ENCODE results near the gene MAP3K19. TPM values are rescaled to one million over a fixed set of nuclear protein-coding genes. Genes with fewer than 3 reads are reported as not detected.

MAP3K19 gene
- total RNA-seq, 1 experiment from 2014 or later: not detected

DNA sequence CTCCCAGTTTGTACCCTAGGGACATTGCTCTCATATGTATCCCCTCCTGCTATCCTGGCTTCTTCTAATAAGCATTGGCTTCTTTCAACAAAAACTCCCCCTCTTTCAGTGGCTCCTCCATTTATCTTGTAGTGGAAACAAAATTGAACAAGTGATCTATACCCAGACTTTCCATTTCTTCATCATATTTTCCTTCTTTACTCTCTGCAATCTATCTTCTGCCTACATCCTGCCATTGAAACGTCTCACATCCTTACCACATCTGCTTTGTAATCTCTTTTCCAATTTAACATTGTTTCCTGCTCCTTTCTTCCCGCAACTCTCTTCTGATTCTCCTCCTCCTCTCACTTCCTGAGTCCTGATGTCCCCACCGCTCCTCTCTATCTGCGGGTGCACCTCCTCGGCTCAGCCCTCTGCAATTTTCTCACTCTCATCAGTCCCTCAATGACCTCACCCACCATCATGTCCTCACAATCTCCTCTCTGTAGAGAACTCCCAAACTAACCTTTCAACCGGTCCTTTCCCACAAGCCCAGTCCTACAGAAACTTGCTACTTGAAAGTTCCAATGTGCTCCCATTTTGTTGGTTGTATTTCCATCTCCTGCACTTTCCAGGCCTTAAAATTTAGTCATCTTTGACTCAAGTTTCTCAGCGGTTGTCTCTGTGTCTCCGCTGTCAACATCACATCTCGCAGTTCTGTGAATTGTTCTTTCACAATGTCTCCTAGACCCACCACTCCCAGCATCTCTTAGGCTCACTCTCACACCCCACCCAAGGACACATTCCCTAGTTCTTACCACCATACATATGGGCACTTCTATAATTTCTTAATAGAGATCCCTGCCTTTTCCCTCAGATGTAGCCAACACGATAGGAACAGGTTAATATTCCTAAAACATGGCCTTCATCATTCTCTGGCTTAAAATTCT is 24.0 kb downstream of the MAP3K19 start:
- H3K4me1 ChIP-seq (ENCODE audit: control insufficient read depth, insufficient read depth, low read length): no peaks in the 10 kb centered on the region
- ATAC-seq (no peak), DNase-seq (ENCODE audit: low read depth, low spot score) (no peak)
- TF ChIP-seq TCF7L2 (IDR thresholded peaks at IDR 0.05; ENCODE audit: low read depth, low read length) (no peak), POLR2AphosphoS5 (IDR thresholded peaks at IDR 0.05; ENCODE audit: low read depth, low read length) (no peak), SIN3A (IDR thresholded peaks at IDR 0.05; ENCODE audit: borderline replicate concordance, insufficient read depth, low read depth, low read length) (no peak)
- TF ChIP-seq, protein P1, sequence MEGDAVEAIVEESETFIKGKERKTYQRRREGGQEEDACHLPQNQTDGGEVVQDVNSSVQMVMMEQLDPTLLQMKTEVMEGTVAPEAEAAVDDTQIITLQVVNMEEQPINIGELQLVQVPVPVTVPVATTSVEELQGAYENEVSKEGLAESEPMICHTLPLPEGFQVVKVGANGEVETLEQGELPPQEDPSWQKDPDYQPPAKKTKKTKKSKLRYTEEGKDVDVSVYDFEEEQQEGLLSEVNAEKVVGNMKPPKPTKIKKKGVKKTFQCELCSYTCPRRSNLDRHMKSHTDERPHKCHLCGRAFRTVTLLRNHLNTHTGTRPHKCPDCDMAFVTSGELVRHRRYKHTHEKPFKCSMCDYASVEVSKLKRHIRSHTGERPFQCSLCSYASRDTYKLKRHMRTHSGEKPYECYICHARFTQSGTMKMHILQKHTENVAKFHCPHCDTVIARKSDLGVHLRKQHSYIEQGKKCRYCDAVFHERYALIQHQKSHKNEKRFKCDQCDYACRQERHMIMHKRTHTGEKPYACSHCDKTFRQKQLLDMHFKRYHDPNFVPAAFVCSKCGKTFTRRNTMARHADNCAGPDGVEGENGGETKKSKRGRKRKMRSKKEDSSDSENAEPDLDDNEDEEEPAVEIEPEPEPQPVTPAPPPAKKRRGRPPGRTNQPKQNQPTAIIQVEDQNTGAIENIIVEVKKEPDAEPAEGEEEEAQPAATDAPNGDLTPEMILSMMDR (IDR thresholded peaks at IDR 0.05): no peak
- TF ChIP-seq, protein P2, sequence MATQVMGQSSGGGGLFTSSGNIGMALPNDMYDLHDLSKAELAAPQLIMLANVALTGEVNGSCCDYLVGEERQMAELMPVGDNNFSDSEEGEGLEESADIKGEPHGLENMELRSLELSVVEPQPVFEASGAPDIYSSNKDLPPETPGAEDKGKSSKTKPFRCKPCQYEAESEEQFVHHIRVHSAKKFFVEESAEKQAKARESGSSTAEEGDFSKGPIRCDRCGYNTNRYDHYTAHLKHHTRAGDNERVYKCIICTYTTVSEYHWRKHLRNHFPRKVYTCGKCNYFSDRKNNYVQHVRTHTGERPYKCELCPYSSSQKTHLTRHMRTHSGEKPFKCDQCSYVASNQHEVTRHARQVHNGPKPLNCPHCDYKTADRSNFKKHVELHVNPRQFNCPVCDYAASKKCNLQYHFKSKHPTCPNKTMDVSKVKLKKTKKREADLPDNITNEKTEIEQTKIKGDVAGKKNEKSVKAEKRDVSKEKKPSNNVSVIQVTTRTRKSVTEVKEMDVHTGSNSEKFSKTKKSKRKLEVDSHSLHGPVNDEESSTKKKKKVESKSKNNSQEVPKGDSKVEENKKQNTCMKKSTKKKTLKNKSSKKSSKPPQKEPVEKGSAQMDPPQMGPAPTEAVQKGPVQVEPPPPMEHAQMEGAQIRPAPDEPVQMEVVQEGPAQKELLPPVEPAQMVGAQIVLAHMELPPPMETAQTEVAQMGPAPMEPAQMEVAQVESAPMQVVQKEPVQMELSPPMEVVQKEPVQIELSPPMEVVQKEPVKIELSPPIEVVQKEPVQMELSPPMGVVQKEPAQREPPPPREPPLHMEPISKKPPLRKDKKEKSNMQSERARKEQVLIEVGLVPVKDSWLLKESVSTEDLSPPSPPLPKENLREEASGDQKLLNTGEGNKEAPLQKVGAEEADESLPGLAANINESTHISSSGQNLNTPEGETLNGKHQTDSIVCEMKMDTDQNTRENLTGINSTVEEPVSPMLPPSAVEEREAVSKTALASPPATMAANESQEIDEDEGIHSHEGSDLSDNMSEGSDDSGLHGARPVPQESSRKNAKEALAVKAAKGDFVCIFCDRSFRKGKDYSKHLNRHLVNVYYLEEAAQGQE (IDR thresholded peaks at IDR 0.05; ENCODE audit: insufficient read depth in 1 of 2, low read depth in 2 of 2, low read length in 1 of 2): no peak
- POLR2A ChIA-PET: no interaction called here
- H3K36me3 ChIP-seq (ENCODE audit: control insufficient read depth, insufficient read depth, low read length): no peaks in the 10 kb centered on the region
- no peaks in the 10 kb centered on the region for H3K27me3 ChIP-seq (ENCODE audit: control insufficient read depth, insufficient read depth, low read length)
- CTCF ChIA-PET: no interaction called here
- intact Hi-C loops (cut with micrococcal nuclease; ENCODE audit: unreplicated experiment): no loop called here
- BruUV-seq (replicated peaks): no TSS peak
- no peaks in the 10 kb centered on the region for H3K9me3 ChIP-seq (ENCODE audit: control insufficient read depth, insufficient read depth, low read depth, low read length)
- in situ Hi-C loops (cut with HindIII; ENCODE audit: low pct_unique_long_range_greater_than_20kb, low sequenced_read_pairs): no loop called here
- H3K27ac ChIP-seq (ENCODE audit: low read length): no peak overlapping the region
- H3K4me3 ChIP-seq (ENCODE audit: low read depth in 2 of 2, low read length in 2 of 2): no peak overlapping the region

DNA sequence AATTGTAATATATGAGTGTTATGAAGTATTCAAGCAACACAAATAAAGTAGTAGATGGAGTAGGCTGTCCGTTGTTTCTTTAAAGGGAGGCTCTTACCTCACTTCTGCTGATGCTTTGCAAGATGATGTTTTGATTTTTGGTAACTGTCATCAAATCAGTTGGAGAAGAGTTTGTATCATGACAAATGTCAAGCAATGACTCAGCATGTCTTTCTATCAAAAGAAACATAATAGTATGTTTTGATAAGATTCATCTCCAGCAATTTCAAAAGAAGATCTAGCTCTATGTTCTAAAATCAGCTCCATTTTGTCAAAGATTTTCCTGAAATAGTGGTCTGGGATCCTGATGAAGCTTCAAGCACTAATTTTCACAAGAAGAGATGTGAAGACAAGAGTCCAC is 25.6 kb downstream of the MAP3K19 start:
- TF ChIP-seq TCF7L2 (IDR thresholded peaks at IDR 0.05; ENCODE audit: low read depth, low read length) (no peak), SIN3A (IDR thresholded peaks at IDR 0.05; ENCODE audit: borderline replicate concordance, insufficient read depth, low read depth, low read length) (no peak), POLR2AphosphoS5 (IDR thresholded peaks at IDR 0.05; ENCODE audit: low read depth, low read length) (no peak)
- TF ChIP-seq, protein P1 (IDR thresholded peaks at IDR 0.05): no peak
- TF ChIP-seq, protein P2 (IDR thresholded peaks at IDR 0.05; ENCODE audit: insufficient read depth in 1 of 2, low read depth in 2 of 2, low read length in 1 of 2): no peak
- no peaks in the 10 kb centered on the region for H3K36me3 ChIP-seq (ENCODE audit: control insufficient read depth, insufficient read depth, low read length)
- ChIA-PET POLR2A (no interaction called here), CTCF (no interaction called here)
- in situ Hi-C loops (cut with HindIII; ENCODE audit: low pct_unique_long_range_greater_than_20kb, low sequenced_read_pairs) (no loop called here), intact Hi-C loops (cut with micrococcal nuclease; ENCODE audit: unreplicated experiment) (no loop called here)
- H3K27ac ChIP-seq (ENCODE audit: low read length): no peak overlapping the region
- no peaks in the 10 kb centered on the region for H3K9me3 ChIP-seq (ENCODE audit: control insufficient read depth, insufficient read depth, low read depth, low read length)
- no TSS peak for BruUV-seq (replicated peaks)
- no peak overlapping the region for H3K4me3 ChIP-seq (ENCODE audit: low read depth in 2 of 2, low read length in 2 of 2)
- DNase-seq (ENCODE audit: low read depth, low spot score) (no peak), ATAC-seq (no peak)
- H3K4me1 ChIP-seq (ENCODE audit: control insufficient read depth, insufficient read depth, low read length): no peaks in the 10 kb centered on the region
- H3K27me3 ChIP-seq (ENCODE audit: control insufficient read depth, insufficient read depth, low read length): no peaks in the 10 kb centered on the region

Measured in Panc1 (cell line).